ENCODE results near the gene ADAMTSL3. TPM values are rescaled to one million over a fixed set of nuclear protein-coding genes. Genes with fewer than 3 reads are reported as not detected.

The ADAMTSL3 gene
- total RNA-seq, 4 donors from 2014 or later = 3.1 to 48.2 (median 24.6) TPM

- no peaks in the 10 kb centered on the region for H3K36me3 ChIP-seq
- no peaks in the 10 kb centered on the region for H3K27me3 ChIP-seq
- intact Hi-C loops (cut with DNase I; ENCODE audit: low total_unique reads) = no loop called here
- no peak overlapping the region for H3K4me3 ChIP-seq
- no peaks in the 10 kb centered on the region for H3K4me1 ChIP-seq
- no peaks in the 10 kb centered on the region for H3K9me3 ChIP-seq
- TF ChIP-seq, protein P1, sequence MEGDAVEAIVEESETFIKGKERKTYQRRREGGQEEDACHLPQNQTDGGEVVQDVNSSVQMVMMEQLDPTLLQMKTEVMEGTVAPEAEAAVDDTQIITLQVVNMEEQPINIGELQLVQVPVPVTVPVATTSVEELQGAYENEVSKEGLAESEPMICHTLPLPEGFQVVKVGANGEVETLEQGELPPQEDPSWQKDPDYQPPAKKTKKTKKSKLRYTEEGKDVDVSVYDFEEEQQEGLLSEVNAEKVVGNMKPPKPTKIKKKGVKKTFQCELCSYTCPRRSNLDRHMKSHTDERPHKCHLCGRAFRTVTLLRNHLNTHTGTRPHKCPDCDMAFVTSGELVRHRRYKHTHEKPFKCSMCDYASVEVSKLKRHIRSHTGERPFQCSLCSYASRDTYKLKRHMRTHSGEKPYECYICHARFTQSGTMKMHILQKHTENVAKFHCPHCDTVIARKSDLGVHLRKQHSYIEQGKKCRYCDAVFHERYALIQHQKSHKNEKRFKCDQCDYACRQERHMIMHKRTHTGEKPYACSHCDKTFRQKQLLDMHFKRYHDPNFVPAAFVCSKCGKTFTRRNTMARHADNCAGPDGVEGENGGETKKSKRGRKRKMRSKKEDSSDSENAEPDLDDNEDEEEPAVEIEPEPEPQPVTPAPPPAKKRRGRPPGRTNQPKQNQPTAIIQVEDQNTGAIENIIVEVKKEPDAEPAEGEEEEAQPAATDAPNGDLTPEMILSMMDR (IDR thresholded peaks at IDR 0.05) = no peak
- no peak for TF ChIP-seq POLR2A (IDR thresholded peaks at IDR 0.05)
- DNase-seq = no peak
- H3K27ac ChIP-seq = peak overlapping the region in 1 of 2 donors; percentile 62
Measured at GRCh38 chr15:83659417-83659812, 5.5 kb downstream of the ADAMTSL3 start.

- intact Hi-C loops (cut with DNase I; ENCODE audit: low total_unique reads) = no loop called here
- no peak overlapping the region for H3K4me3 ChIP-seq
- H3K9me3 ChIP-seq = no peaks in the 10 kb centered on the region
- no peaks in the 10 kb centered on the region for H3K4me1 ChIP-seq
- no peaks in the 10 kb centered on the region for H3K36me3 ChIP-seq
- peak overlapping the region in 1 of 2 donors; percentile 61 for H3K27ac ChIP-seq
- no peak for TF ChIP-seq POLR2A (IDR thresholded peaks at IDR 0.05)
- TF ChIP-seq, protein P1 (IDR thresholded peaks at IDR 0.05) = no peak
- DNase-seq = no peak
- no peaks in the 10 kb centered on the region for H3K27me3 ChIP-seq
Measured at GRCh38 chr15:83665480-83665879, 11.6 kb downstream of the ADAMTSL3 start.

GRCh38 chr15:83670672-83671229, 16.8 kb downstream of the ADAMTSL3 start:
- Histone ChIP-seq H3K27ac (no peak overlapping the region), H3K36me3 (no peaks in the 10 kb centered on the region), H3K27me3 (no peaks in the 10 kb centered on the region), H3K4me3 (no peak overlapping the region), H3K4me1 (no peaks in the 10 kb centered on the region), H3K9me3 (no peaks in the 10 kb centered on the region)
- intact Hi-C loops (cut with DNase I; ENCODE audit: low total_unique reads) = no loop called here
- no peak for TF ChIP-seq POLR2A (IDR thresholded peaks at IDR 0.05)
- TF ChIP-seq, protein P1 (IDR thresholded peaks at IDR 0.05) = no peak
- no peak for DNase-seq

DNA sequence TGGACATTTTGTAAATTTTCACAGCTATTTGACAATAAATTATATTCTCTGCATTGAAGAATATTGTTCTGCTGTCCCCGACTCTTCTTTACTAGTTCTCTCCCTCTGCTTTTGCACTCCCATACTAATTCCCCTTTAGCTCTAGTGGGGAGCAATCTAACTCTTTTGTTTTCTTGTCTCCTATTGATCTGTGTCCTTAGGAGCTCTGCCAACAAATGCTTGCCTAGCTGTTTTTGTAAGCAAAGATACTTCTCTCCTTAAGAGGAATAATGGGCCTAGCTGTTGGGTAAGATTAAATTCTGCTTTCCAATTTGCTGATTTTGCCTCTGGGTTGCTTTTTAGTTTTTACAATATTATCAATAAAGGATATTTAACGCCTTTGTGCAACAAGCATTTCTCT, 17.7 kb downstream of the ADAMTSL3 start:
- H3K27ac ChIP-seq = no peak overlapping the region
- H3K27me3 ChIP-seq = no peaks in the 10 kb centered on the region
- H3K36me3 ChIP-seq = no peaks in the 10 kb centered on the region
- no peak for DNase-seq
- H3K9me3 ChIP-seq = no peaks in the 10 kb centered on the region
- H3K4me1 ChIP-seq = no peaks in the 10 kb centered on the region
- H3K4me3 ChIP-seq = no peak overlapping the region
- TF ChIP-seq, protein P1 (IDR thresholded peaks at IDR 0.05) = no peak
- no peak for TF ChIP-seq POLR2A (IDR thresholded peaks at IDR 0.05)
- intact Hi-C loops (cut with DNase I; ENCODE audit: low total_unique reads) = no loop called here

GRCh38 chr15:83673385-83673784, 19.5 kb downstream of the ADAMTSL3 start:
- Histone ChIP-seq H3K4me3 (no peak overlapping the region), H3K4me1 (no peaks in the 10 kb centered on the region), H3K9me3 (no peaks in the 10 kb centered on the region), H3K27me3 (no peaks in the 10 kb centered on the region), H3K27ac (no peak overlapping the region), H3K36me3 (no peaks in the 10 kb centered on the region)
- intact Hi-C loops (cut with DNase I; ENCODE audit: low total_unique reads) = no loop called here
- TF ChIP-seq, protein P1 (IDR thresholded peaks at IDR 0.05) = no peak
- no peak for TF ChIP-seq POLR2A (IDR thresholded peaks at IDR 0.05)
- DNase-seq = no peak
